Smooth muscle cell (in vitro differentiated cells): ENCODE results near the gene H1-8. TPM values are rescaled to one million over a fixed set of nuclear protein-coding genes. Genes with fewer than 3 reads are reported as not detected.
A peak's percentile ranks its signal among the peaks of the same experiment; 100 is the strongest.

ENCODE experiments used
- DNase-seq: peaks from one replicate; lab custom pipeline; 2025; ENCODE audit not compliant: unreplicated experiment; lab: John Stamatoyannopoulos, UW
- H2AFZ ChIP-seq: fragments of 200-600 bp; sonication (generic); 2 replicates; pipeline ENCODE4 v1.6.0; 2016; ENCODE audit warnings: antibody characterized with exemption, low read depth, mild to moderate bottlenecking
- H3F3A ChIP-seq: fragments of 200-600 bp; sonication (generic); 2 replicates; pipeline ENCODE4 v1.6.0; 2017; ENCODE audit warnings: antibody characterized with exemption, low read depth
- H3K27ac ChIP-seq: fragments of 200-600 bp; sonication (generic); 2 replicates; pipeline ENCODE4 v1.5.1; 2016; ENCODE audit warnings: low read depth, mild to moderate bottlenecking
- H3K27me3 ChIP-seq: fragments of 200-600 bp; sonication (generic); 2 replicates; pipeline ENCODE4 v1.6.1; 2016; ENCODE audit warnings: low read depth, mild to moderate bottlenecking
- H3K36me3 ChIP-seq: fragments of 200-600 bp; sonication (generic); 2 replicates; pipeline ENCODE4 v1.5.1; 2016; ENCODE audit warnings: low read depth
- H3K4me1 ChIP-seq: fragments of 200-600 bp; sonication (generic); 2 replicates; pipeline ENCODE4 v1.5.1; 2016; ENCODE audit warnings: low read depth
- H3K4me2 ChIP-seq: fragments of 200-600 bp; sonication (generic); 2 replicates; pipeline ENCODE4 v1.6.0; 2016; ENCODE audit warnings: mild to moderate bottlenecking
- H3K4me3 ChIP-seq: fragments of 200-600 bp; sonication (generic); 2 replicates; pipeline ENCODE4 v1.5.1; 2016; ENCODE audit warnings: mild to moderate bottlenecking
- H3K79me2 ChIP-seq: fragments of 200-600 bp; sonication (generic); 2 replicates; pipeline ENCODE4 v1.6.0; 2016; ENCODE audit warnings: low read depth, mild to moderate bottlenecking
- H3K9ac ChIP-seq: fragments of 200-600 bp; sonication (generic); 2 replicates; pipeline ENCODE4 v1.6.0; 2016; ENCODE audit warnings: low read depth
- H3K9me3 ChIP-seq: fragments of 200-600 bp; sonication (generic); replicated peaks from 2 replicates; pipeline ENCODE4 v1.5.1; 2016; ENCODE audit warnings: low read depth
- H4K20me1 ChIP-seq: fragments of 200-600 bp; sonication (generic); 2 replicates; pipeline ENCODE4 v1.6.0; 2016; ENCODE audit warnings: low read depth
- CTCF ChIP-seq: fragments of 200-600 bp; sonication (generic); IDR thresholded peaks from 2 replicates; pipeline ENCODE4 v1.5.1; 2017; ENCODE audit warnings: borderline replicate concordance, mild to moderate bottlenecking, antibody characterized with exemption; ENCODE audit not compliant: insufficient read depth, poor library complexity, severe bottlenecking
- WGBS: methylation state at CpG from one replicate; pipeline ENCODE4 v1.1.7; 2016; ENCODE audit warnings: low lambda C conversion rate; 5-methylcytosine and 5-hydroxymethylcytosine counted together
- polyA plus RNA-seq: library from polyadenylated mRNA; unstranded; fragments of >200 nt; fragmentation: Nextera tagmentation; extraction: Ambion mirVana; gene quantifications from 2 replicates; pipeline ENCODE4 v1.2.1, GENCODE V29; 2016
- total RNA-seq: library from RNA; depleted of rRNA; stranded (reverse); fragments of >200 nt; gene quantifications from 2 replicates; pipeline ENCODE4 v1.2.3, GENCODE V29; 2014

The H1-8 gene
- total and polyA plus RNA-seq, 2 experiments from 2014 or later = not detected

GRCh38 chr3:129563850-129564535 lies 21.0 kb downstream of the H1-8 start:
- WGBS = 98% methylated on average over 6 of the region's 8 CpGs
- Histone ChIP-seq H3K27me3 (no peaks in the 10 kb centered on the region), H4K20me1 (no peaks in the 10 kb centered on the region), H3K36me3 (no peaks in the 10 kb centered on the region), H2AFZ (no peak overlapping the region), H3F3A (peaks cover 4% of the 10 kb centered on the region), H3K4me1 (peaks cover 16% of the 10 kb centered on the region), H3K9me3 (no peaks in the 10 kb centered on the region), H3K79me2 (no peaks in the 10 kb centered on the region), H3K27ac (peak overlapping the region; percentile 7), H3K9ac (no peak overlapping the region), H3K4me3 (no peak overlapping the region), H3K4me2 (no peak overlapping the region)
- no peak for DNase-seq
- no peak for TF ChIP-seq CTCF

GRCh38 chr3:129564981-129565644 lies 22.1 kb downstream of the H1-8 start:
- H3K9ac ChIP-seq = no peak overlapping the region

GRCh38 chr3:129565902-129566301 lies 22.9 kb downstream of the H1-8 start:
- no peak for TF ChIP-seq CTCF

More at GRCh38 chr3:129564981-129565644, 22.1 kb downstream of the H1-8 start:
- no peaks in the 10 kb centered on the region for H3K79me2 ChIP-seq
- no peak for TF ChIP-seq CTCF
- no peaks in the 10 kb centered on the region for H4K20me1 ChIP-seq
- no peak overlapping the region for H3K27ac ChIP-seq
- no peaks in the 10 kb centered on the region for H3K9me3 ChIP-seq
- no peaks in the 10 kb centered on the region for H3K27me3 ChIP-seq
- no peaks in the 10 kb centered on the region for H3F3A ChIP-seq
- no peak overlapping the region for H3K4me2 ChIP-seq
- no peak overlapping the region for H2AFZ ChIP-seq
- no peaks in the 10 kb centered on the region for H3K36me3 ChIP-seq
- no peak overlapping the region for H3K4me3 ChIP-seq
- 89% methylated on average over 19 of the region's 21 CpGs for WGBS
- peaks cover 14% of the 10 kb centered on the region for H3K4me1 ChIP-seq
- DNase-seq = no peak

More at GRCh38 chr3:129565902-129566301, 22.9 kb downstream of the H1-8 start:
- Histone ChIP-seq H3F3A (no peaks in the 10 kb centered on the region), H3K36me3 (no peaks in the 10 kb centered on the region), H3K27ac (no peak overlapping the region), H3K4me1 (peaks cover 6% of the 10 kb centered on the region), H3K4me2 (no peak overlapping the region), H3K79me2 (no peaks in the 10 kb centered on the region), H3K27me3 (no peaks in the 10 kb centered on the region), H3K9me3 (no peaks in the 10 kb centered on the region), H2AFZ (no peak overlapping the region), H3K4me3 (no peak overlapping the region), H4K20me1 (no peaks in the 10 kb centered on the region), H3K9ac (no peak overlapping the region)
- DNase-seq = no peak
- 98% methylated on average over 7 of the region's 7 CpGs for WGBS
